KG1 (cell line): Measurements from ENCODE around the gene SMAP2.

Experiments
- DNase-seq: peaks from one replicate; lab custom pipeline; 2025; lab: John Stamatoyannopoulos, UW

The SMAP2 gene

DNA sequence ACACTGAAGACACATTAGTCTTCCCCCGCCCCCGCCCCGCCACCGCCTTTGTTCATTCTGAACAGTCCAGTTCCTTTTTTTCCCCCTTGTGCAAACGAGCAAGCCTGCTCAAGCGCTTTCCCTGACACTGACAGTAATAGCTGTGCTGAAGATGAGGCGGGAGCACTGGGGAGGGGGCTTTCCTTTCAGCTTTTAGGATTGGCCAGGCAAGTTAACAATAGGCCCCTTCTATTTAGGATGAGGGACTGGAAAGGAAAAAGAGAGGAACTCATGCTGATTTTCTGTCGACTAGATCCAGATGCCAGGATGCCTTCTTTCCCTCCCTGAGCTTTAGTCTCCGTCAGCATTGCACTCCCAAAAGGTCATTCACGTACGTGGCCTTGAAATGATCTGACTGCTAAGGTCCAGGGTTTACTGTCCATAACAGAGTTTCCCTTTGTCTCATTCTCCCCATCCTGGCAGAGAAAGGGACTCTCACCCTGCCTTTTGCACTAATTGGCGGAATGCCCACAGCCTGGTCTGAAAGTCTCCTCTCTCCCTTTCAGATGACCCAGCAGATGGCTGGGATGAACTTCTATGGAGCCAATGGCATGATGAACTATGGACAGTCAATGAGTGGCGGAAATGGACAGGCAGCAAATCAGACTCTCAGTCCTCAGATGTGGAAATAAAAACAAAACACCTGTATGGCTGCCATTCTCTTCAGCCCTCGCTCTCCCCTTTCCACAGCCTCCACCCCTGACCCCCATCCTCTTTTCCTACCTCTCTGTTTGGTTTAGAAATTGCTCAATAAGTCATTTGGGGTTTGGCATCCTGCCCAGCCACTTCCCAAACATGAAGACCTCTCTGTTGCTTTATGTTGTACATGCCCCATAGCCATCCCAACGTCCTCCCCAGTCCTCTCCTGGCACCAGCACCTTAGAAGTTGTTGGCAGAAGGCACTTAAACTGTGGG lies 48.2 kb downstream of the SMAP2 start:
- no peak for DNase-seq

DNA sequence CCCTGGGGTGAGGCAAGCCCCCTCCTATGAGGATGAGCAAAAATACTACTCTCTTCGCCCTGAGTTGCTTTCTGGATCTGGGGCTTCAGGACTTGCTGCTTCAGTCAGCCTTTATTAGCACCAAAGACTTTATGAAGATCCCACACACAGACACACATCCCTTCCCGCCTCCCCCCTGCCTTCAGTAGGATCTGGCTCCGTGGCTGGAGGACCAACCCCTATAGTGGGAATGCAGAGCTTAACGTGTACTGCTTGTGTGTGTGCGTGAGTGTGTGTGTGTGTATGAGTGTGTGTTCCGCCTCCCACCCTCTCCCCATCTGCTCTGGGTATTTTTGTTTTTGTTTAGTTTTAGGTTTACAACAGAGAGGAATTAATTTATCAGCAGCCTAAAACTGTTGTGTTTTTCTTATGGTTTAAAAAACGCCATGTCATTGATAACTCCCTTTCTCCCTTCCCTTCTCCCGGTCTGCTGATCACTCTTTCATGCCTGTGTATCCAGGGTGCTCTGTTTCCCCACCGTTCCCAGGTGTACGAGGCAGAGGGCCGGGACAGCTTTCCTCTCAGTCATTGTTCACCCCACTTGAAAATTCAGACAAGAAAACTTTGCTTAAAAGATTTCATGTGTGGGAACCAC lies 49.2 kb downstream of the SMAP2 start:
- DNase-seq: no peak

GRCh38 chr1:40423264-40423642 lies 49.7 kb downstream of the SMAP2 start:
- DNase-seq: no peak

GRCh38 chr1:40423951-40424618 lies 50.6 kb downstream of the SMAP2 start:
- DNase-seq: no peak

DNA sequence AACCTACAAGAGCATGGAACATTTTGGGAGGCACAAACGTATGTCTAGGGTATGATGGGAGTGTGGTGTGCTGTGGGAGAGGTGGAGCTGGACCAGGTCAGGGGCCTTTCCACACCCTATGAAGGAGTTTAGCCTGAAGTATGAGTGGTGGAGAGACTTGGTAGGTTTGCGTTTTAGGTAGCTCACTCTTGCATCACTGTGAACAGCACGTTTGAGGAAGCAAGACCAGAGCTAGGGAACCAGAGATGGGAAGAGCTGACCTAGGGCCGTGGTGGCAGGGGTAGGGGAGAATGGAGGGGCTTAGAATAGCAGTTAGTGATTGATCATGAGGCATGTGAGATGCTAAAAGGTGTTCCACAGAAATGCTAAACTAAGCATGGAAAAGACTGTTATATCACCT lies 51.7 kb downstream of the SMAP2 start:
- no peak for DNase-seq

GRCh38 chr1:40431385-40431784 lies 57.9 kb downstream of the SMAP2 start:
- DNase-seq: no peak

DNA sequence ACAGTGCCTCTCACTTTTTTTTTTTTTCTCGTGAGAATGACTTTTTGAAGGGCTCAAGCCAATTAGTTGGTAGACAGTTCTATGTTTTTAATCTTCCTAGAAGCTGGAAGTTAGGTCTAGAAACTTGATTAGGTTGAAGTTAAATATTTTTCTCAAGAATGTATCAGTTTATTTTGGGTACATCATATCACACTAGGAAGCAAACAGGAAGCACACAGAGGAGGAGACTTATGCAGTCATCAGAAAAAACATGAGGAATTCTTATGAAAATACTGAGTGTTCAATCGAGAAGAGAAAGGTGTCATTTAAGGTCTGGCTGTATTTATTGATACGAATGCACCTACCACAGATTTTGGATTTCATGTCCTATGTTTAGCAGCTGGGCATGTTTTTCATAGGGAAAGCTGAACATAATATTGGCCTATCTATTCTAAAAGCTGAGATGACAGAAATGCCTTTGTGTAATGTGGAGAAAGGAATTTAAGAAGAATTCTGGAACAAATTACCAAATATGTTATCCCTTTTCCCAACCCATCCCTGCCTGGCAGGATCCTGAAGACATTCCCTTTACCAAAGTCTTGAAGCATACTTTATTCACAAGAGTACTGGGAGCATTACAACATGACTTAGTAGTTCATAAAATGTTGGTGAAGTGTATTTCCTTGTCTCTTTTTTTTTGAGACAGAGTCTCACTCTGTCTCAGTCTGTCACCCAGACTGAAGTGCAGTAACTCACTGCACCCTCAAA lies 59.3 kb downstream of the SMAP2 start:
- DNase-seq: no peak

DNA sequence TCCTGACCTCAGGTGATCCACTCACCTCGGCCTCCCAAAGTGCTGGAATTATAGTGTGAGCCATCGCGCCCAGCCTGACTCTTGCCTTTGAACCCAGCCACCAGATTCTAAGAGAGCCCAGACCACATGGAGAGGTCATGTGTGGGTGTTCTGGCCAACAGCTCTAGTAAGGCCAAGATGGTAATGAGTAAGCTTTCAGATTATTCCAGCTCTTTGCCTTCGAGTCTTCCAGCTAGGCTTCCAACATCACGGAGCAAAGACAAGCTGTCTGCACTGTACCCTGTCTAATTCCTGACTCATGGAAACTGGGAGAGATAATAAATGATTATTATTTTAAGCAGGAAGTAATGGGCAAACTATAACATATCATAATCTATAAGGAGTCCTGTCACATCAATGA lies 61.9 kb downstream of the SMAP2 start:
- no peak for DNase-seq

DNA sequence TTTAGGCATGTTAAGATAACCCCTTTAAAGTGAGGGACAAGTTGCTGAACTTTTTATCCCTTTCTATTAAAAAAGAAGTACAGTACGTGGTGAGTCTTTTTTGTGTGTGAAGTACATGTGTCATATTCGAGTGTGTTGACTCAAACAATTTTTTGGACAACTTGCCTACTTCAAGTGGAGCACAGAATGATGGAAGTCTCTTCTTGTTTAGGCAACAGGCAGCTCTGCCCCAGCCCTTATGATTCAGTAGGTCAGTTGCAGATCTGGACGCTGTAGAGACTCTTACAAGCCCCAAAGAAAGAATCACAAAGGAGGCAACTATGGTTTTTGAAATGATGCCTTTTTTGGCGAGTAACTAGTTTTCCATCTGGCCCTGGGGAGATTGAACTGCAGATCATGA lies 62.3 kb downstream of the SMAP2 start:
- DNase-seq: no peak

DNA sequence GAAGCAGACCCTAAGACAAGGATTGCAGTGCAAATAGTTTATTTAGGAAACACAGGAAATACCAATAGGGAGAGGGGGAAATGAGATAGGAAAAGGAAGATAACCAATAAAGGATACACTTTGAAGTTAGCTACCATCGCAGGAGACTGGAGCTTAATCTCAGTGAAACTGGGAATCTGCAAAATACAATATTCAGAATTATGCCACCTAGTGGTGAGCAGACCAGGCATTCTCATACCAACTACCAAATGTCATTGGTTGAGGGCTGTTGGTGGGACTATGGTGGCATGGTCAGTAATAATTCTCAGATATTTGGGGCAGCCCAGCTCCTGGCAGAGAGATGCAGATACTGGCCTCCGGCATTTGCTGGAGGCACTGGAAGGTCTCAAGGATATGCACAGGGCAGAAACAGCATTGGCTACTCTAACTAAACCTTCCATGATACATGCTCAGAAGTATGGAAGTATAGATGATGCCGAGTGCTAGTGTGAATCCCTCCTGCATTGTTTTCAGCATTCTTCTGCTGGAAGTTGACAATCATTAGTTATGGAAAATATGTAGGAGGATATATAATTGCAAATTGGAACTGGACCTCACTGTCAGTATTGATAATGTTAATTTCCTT lies 65.0 kb downstream of the SMAP2 start:
- DNase-seq: no peak

GRCh38 chr1:40439247-40439646 lies 65.7 kb downstream of the SMAP2 start:
- no peak for DNase-seq

DNA sequence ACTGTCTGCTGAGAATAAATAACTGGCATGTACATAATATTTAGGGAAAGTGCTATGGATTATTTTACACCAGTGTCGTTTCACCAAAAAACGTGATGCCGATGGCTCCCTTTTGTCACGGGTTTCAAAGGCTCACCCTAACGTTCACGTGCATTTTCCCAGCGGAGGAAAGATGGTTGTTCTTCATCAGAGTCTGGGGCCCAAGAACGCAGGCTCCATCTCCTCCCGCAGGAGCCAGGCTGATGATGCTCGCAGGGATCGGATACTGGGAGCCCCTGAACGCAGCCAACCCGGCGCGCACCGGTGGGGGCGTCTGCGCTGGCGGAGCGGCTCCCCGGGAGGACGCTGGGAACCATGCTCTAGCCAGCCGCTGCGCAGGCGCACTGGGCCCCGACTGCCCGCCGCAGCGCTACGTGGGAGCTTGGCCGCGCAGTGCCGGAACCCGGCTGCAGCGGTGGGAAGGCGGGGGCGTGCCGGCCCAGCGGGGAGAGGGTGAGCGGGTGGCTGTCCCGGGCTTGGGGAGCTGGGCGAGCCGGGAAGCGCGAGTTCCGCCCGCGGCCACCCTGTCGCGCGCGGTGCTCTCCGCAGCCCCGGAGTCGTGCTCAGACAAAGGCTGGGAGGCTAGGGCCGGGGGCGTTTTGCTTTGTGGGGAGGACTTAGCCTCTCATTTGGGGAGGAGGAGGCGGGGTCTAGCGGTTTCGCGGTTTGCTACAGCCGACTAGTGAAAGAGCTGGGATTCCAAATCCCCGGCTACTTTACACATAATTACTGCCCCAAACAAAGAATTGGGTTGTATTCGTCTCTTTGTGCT lies 76.4 kb downstream of the SMAP2 start, which contains the start of gene ZFP69B:
ZFP69B (plus strand) TSS at position 793 of the 811 bp plus-strand sequence. CDS start 486 bp downstream, outside the sequence.
- peak; percentile 83 for DNase-seq

DNA sequence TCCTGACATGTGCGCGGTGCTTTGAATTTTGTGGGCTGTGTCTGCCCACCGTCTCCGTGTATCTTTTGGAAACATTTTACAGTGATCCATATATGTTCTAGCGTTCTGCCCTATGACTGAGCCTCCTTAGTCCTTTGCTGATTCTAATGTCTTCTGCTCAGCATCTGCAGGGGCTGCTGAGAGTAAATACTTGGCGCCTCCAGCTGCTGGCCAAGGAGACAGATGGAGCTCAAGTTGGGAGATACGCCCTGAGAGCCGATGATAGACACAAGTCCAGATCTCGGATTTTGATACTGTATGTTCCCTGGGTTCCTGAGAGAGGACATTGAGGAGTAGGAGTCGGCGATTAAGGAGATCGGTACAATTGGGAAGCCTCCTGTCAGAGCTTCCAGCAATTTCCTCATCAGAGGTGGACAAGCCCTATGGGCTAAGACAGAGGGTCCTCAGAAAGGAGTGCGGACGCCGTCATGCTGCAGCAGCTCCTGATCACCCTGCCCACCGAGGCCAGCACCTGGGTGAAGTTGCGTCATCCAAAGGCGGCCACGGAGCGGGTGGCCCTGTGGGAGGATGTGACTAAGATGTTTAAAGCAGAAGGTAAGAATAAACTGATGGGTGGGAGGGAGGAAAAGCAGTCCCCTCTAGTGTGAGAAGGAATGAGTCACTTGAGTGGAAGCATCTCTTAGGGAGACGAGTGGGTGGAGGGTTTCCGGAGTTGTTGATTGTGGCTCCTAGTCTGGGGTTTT lies 77.1 kb downstream of the SMAP2 start:
- no peak for DNase-seq

- no peak for DNase-seq
Observed at GRCh38 chr1:40451238-40451585, 77.7 kb downstream of the SMAP2 start.

GRCh38 chr1:40454873-40455272 lies 81.3 kb downstream of the SMAP2 start:
- no peak for DNase-seq

- no peak for DNase-seq
Observed at GRCh38 chr1:40462956-40463590, 89.5 kb downstream of the SMAP2 start.

DNA sequence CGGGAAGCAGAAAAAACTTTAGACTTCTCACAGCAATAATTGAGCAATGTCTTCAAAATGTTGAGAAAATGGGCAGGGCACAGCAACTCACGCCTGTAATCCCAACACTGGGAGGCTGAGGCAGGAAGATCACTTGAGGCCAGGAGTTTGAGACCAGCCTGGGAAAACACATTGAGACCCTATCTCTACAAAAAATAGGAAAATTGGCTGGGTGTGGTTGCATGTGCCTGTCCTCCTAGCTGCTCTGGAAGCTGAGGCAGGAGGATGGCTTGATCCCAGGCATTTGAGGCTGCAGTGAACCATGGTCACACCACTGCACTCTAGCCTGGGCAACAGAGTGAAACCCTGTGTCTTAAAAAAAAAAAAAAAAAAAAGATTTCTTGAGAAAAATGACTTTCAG lies 95.8 kb downstream of the SMAP2 start:
- no peak for DNase-seq
